ENCODE results near the gene CCDC81.

Gene CCDC81

DNA sequence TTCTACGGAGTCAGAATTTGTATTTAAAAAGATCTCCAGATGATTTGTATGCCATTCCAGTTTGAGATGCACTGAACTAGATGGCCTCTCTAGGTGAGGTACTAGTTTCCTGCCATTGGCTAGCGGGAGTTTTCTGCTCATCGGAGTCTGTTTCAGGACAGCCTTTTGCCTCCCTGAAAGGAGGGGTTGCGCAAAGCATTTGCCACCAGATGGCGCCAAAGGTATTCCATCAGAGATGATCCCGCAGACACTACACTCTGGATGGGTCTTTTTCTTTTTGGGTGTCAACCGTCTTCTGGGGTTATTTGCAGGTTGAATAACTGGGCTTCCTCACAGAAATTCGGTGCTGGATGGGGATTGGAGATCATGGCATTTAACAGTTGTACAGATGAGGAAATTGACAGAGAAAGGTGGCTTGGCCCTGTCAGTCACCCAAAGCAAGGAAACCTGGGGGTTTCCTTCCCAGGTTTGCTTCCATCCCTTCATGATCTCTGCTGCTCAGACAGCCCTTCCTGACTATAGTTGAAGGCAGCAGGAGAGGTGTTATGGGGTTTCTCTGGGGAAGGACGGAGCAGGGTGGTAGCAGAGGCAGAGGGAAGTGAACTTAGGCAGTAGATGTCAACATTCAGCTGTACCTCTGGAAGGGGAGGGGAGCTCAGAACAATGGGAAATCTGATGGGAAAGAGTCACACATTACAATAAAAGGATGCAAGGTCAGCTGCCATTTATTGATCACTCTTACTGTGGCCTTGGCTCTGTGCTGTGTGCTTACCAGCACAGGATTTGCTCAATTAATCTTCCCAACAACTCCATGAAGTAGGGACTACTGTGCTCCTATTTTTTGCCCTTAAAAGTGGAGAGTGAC, 81.6 kb downstream of the CCDC81 start:
- TF ChIP-seq, protein P1, sequence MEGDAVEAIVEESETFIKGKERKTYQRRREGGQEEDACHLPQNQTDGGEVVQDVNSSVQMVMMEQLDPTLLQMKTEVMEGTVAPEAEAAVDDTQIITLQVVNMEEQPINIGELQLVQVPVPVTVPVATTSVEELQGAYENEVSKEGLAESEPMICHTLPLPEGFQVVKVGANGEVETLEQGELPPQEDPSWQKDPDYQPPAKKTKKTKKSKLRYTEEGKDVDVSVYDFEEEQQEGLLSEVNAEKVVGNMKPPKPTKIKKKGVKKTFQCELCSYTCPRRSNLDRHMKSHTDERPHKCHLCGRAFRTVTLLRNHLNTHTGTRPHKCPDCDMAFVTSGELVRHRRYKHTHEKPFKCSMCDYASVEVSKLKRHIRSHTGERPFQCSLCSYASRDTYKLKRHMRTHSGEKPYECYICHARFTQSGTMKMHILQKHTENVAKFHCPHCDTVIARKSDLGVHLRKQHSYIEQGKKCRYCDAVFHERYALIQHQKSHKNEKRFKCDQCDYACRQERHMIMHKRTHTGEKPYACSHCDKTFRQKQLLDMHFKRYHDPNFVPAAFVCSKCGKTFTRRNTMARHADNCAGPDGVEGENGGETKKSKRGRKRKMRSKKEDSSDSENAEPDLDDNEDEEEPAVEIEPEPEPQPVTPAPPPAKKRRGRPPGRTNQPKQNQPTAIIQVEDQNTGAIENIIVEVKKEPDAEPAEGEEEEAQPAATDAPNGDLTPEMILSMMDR (IDR thresholded peaks at IDR 0.05; ENCODE audit: low read depth, low read length, missing control alignments): peak; percentile 86
- peak; percentile 44 for DNase-seq (ENCODE audit: low read depth)
- H3K4me3 ChIP-seq (ENCODE audit: low read depth, low read length): no peak overlapping the region

DNA sequence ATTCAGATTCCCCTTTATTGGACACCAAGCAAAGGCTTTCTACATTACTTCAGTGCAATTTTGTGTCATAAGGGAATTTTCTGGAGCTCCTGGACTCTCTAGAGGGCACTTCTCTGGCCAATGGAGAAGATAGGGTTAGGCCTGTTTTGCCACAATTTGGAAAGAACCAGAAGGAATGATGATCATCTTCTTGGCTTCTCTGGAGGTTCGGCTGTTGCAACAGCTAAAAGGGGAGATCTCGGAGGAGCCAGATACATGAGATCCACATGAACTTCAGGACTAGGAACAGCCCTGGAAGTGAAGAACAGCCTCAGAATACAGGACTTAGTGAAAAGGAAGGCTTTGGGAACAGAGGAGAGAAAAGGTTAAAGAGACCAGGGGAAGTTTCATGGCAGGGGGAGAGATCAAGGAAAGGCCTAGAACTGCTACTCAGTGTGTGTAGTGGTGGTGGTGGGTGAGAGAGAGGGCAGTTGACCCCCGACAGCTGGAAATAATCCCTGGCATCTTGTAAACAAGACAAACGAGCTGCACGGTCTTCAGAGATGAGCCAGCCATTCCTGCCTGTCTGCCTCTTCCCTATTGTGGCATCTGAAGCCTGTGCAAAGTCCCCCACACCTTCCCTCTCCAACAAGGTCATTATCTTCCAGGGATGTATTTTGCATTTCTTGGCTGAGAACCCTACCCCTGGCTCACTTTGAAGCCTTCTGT, 83.8 kb downstream of the CCDC81 start:
- TF ChIP-seq, protein P1 (IDR thresholded peaks at IDR 0.05; ENCODE audit: low read depth, low read length, missing control alignments): no peak
- no peak overlapping the region for H3K4me3 ChIP-seq (ENCODE audit: low read depth, low read length)
- no peak for DNase-seq (ENCODE audit: low read depth)

DNA sequence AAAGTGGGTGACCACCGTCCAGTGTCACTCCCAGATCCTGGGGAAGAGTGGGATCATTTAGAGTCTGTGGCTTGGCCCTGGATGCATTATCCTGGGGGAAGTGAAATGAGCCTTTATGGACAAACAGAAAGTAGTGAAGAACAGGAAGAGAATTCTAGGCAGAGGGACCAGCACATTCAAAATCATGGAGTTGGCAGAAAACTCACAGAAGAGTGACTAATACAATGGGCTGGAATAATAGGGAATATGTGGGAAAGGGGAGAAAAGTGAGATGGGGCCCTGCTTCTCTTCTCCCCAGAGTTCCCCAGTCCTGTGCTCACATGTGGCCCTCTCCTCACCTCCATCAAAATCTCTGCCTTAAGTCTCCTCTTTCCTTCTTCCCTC, 84.3 kb downstream of the CCDC81 start:
- TF ChIP-seq, protein P1 (IDR thresholded peaks at IDR 0.05; ENCODE audit: low read depth, low read length, missing control alignments): no peak
- no peak overlapping the region for H3K4me3 ChIP-seq (ENCODE audit: low read depth, low read length)
- DNase-seq (ENCODE audit: low read depth): no peak

DNA sequence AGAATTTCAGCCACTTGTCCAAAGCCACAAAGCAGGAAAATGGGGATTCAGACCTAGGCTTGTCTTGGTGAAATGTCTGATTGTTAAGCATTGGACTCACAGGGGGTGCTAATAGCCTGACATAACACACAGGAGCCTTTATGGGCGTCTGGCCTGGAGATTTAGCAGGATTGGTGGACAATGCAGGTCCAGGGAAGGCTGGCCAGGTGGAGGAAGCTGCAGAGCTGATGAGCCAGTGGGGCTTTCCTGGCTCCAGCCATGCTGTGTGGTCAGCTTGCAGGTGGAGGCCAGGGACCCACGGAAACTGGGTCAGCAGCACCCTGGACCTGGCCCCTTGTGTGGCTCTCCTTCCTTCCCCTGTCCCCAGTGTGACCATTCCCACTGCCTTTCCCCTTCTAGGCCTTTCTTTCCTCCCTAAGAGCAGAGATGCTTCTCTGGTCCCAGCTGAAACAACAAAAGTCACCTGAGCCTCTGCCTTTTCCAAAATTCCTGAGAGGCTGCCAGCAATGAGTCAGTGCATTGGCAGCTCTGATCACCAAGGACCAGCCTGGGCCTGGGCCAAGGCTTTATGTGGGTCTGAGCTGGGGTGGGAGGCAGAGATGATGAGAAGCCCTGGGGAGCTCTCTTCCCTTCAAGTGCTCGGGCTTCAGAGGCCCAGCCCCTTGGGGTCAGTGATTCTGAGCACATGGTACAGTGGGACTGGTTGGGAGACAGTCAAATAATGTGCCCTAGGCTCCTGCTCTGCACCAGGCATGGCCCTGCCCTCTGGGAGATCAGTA, 85.2 kb downstream of the CCDC81 start:
- TF ChIP-seq, protein P1 (IDR thresholded peaks at IDR 0.05; ENCODE audit: low read depth, low read length, missing control alignments): no peak
- no peak overlapping the region for H3K4me3 ChIP-seq (ENCODE audit: low read depth, low read length)
- DNase-seq (ENCODE audit: low read depth): no peak

DNA sequence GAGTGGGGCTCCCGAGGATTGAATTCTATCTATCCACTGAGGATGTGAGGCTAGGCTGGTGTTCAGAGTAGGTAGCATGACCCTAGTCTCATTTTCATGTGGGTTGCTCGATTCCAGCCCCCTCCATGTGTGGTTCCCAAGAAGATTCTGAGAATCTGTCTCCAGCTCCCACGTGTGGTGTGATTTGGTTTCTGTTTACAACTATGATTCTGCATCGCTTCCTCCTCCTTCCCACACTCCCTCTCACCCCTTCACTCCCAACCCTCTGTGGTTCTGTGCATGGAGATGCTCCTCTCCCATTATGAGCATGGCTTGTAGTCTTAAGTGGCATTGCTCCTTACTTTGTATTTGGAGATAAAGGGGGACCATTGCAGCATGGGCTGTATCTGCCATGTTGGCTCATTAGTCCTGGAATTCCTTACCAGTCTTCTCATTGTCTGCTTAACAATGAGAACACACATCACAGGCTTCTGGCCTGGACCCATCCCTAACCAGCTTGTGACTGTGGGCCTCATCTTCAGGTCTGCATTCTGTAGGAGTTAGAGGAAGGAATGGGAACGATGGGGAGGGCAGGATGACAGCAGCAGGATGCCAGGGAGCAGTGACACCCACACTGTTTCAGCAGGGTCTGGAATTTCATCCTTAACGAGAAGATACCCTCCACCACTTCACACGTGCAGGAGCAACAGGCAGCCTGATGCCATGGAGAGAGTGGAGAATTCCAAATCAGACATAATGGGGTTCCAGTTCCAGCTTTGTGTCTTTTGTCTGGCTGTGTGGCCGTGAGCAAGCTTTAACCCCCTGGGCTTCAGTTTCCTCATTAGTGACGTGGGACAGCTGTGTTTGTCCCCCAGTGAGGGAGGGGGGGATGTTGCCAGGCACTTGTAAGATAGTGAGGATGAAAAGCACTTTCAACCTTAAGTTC, 86.0 kb downstream of the CCDC81 start:
- DNase-seq (ENCODE audit: low read depth): no peak
- TF ChIP-seq, protein P1 (IDR thresholded peaks at IDR 0.05; ENCODE audit: low read depth, low read length, missing control alignments): no peak
- H3K4me3 ChIP-seq (ENCODE audit: low read depth, low read length): no peak overlapping the region

DNA sequence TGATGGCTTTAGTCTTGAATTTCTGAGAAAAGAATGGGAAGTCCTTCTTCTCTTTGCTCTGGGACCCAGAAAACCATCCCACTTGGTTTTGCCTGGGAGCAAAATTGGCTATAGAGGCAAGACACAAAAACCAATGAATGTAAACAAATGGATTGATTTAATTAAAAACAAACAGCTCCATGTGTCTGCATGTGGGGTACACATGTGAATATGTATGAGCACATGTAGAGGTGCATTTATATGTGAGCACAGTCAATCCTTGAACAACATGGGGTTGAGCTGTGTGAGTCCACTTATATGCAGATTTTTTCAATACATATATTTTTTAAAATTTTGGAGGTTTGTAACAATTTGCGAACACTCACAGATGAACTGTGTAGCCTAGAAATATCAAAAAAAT, 87.2 kb downstream of the CCDC81 start:
- TF ChIP-seq, protein P1 (IDR thresholded peaks at IDR 0.05; ENCODE audit: low read depth, low read length, missing control alignments): no peak
- no peak for DNase-seq (ENCODE audit: low read depth)
- H3K4me3 ChIP-seq (ENCODE audit: low read depth, low read length): no peak overlapping the region

Measured in GM12864 (cell line).